HEK293 (cell line): ENCODE results near the gene ZNF43.

Experiments
- BCL11B ChIP-seq: fragments of 450-650 bp; formaldehyde crosslinking; IDR thresholded peaks from 2 replicates; pipeline ENCODE4 v1.5.1; 2016; ENCODE audit warnings: low read depth, missing biosample characterization, missing genetic modification characterization
- KLF9 ChIP-seq: fragments of 450-650 bp; formaldehyde crosslinking; IDR thresholded peaks from 2 replicates; pipeline ENCODE4 v1.5.1; 2016; ENCODE audit warnings: missing biosample characterization, missing genetic modification characterization, low read depth
- MEIS1 ChIP-seq: sonication (generic); formaldehyde crosslinking; IDR thresholded peaks from 2 replicates; pipeline ENCODE4 v1.8.1; 2022; ENCODE audit warnings: missing genetic modification reagents, mild to moderate bottlenecking, borderline replicate concordance
- WT1 ChIP-seq: fragments of 450-650 bp; formaldehyde crosslinking; IDR thresholded peaks from 2 replicates; pipeline ENCODE4 v1.5.1; 2016; ENCODE audit warnings: missing biosample characterization, missing genetic modification characterization
- ZBTB7A ChIP-seq: fragments of 450-650 bp; formaldehyde crosslinking; IDR thresholded peaks from 2 replicates; pipeline ENCODE4 v1.5.1; 2016; ENCODE audit warnings: low read depth, missing biosample characterization, missing genetic modification characterization
- ZBTB8A ChIP-seq: fragments of 450-650 bp; formaldehyde crosslinking; IDR thresholded peaks from 2 replicates; pipeline ENCODE4 v1.5.1; 2016; ENCODE audit warnings: missing biosample characterization, missing genetic modification characterization
- ZNF292 ChIP-seq: fragments of 450-650 bp; formaldehyde crosslinking; IDR thresholded peaks from 2 replicates; pipeline ENCODE4 v1.5.1; 2016; ENCODE audit warnings: low read depth, missing biosample characterization, missing genetic modification characterization, borderline replicate concordance
- ZNF37A ChIP-seq: fragments of 450-650 bp; IDR thresholded peaks from 2 replicates; pipeline ENCODE4 v1.5.1; 2018; ENCODE audit warnings: missing biosample characterization, missing genetic modification characterization
- ZNF670 ChIP-seq: fragments of 450-650 bp; formaldehyde crosslinking; IDR thresholded peaks from 2 replicates; pipeline ENCODE4 v1.5.1; 2016; ENCODE audit warnings: missing biosample characterization, missing genetic modification characterization, low read depth
- ZNF677 ChIP-seq: fragments of 450-650 bp; IDR thresholded peaks from 2 replicates; pipeline ENCODE4 v1.5.0; 2018; ENCODE audit warnings: missing biosample characterization, mild to moderate bottlenecking, missing genetic modification characterization, moderate library complexity
- TF ChIP-seq, protein P1 (sequence below): fragments of 450-650 bp; formaldehyde crosslinking; IDR thresholded peaks from 2 replicates; pipeline ENCODE4 v1.5.1; 2016; ENCODE audit warnings: missing biosample characterization, missing genetic modification characterization
- TF ChIP-seq, protein P2 (sequence below): fragments of 450-650 bp; formaldehyde crosslinking; IDR thresholded peaks from 2 replicates; pipeline ENCODE4 v1.5.1; 2016; ENCODE audit warnings: missing biosample characterization, missing genetic modification characterization
- TF ChIP-seq, protein P3 (sequence below): fragments of 450-650 bp; formaldehyde crosslinking; IDR thresholded peaks from 2 replicates; pipeline ENCODE4 v1.5.1; 2016; ENCODE audit warnings: missing biosample characterization, missing genetic modification characterization
- TF ChIP-seq, protein P4 (sequence below): sonication (generic); formaldehyde crosslinking; IDR thresholded peaks from 2 replicates; pipeline ENCODE4 v1.8.1; 2022; ENCODE audit warnings: mild to moderate bottlenecking, moderate library complexity, missing genetic modification reagents

DNA sequence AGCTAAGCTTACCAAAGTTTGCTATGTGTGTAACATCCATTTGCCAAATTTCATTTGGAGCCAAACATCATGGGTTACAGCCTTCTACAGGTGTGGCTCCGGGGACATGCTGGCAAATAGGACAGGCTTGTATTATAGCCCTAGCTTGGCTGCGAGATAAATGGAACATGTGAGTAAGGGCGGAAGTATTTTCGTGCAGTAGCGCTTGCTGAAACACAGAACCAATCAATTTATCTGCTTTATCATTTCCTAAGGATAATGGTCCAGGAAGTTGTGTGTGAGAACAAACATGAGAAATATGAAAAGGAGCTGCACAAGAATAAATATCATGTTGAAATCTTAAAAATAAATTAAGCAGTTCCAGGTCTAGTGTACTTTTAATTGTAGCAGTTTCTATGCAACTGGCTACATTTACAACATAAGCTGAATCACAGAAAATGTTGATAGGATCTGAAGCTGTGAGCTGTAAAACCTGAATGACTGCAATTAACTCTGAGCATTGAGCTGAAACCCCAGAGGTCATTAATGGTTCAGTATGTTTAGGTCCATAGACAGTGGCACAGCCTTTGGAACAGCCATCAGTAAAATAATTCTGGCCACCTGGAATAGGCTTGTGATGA is 46.4 kb downstream of the ZNF43 start:
- no peak for TF ChIP-seq ZBTB8A
- TF ChIP-seq, protein P1, sequence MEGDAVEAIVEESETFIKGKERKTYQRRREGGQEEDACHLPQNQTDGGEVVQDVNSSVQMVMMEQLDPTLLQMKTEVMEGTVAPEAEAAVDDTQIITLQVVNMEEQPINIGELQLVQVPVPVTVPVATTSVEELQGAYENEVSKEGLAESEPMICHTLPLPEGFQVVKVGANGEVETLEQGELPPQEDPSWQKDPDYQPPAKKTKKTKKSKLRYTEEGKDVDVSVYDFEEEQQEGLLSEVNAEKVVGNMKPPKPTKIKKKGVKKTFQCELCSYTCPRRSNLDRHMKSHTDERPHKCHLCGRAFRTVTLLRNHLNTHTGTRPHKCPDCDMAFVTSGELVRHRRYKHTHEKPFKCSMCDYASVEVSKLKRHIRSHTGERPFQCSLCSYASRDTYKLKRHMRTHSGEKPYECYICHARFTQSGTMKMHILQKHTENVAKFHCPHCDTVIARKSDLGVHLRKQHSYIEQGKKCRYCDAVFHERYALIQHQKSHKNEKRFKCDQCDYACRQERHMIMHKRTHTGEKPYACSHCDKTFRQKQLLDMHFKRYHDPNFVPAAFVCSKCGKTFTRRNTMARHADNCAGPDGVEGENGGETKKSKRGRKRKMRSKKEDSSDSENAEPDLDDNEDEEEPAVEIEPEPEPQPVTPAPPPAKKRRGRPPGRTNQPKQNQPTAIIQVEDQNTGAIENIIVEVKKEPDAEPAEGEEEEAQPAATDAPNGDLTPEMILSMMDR = no peak
- no peak for TF ChIP-seq ZNF37A
- TF ChIP-seq ZNF292 (tag by site-specific recombination) = no peak
- no peak for TF ChIP-seq KLF9 (tag by site-specific recombination)
- TF ChIP-seq ZBTB7A (tag by site-specific recombination) = no peak
- TF ChIP-seq MEIS1 (CRISPR knock-in tag) = no peak
- TF ChIP-seq, protein P2, sequence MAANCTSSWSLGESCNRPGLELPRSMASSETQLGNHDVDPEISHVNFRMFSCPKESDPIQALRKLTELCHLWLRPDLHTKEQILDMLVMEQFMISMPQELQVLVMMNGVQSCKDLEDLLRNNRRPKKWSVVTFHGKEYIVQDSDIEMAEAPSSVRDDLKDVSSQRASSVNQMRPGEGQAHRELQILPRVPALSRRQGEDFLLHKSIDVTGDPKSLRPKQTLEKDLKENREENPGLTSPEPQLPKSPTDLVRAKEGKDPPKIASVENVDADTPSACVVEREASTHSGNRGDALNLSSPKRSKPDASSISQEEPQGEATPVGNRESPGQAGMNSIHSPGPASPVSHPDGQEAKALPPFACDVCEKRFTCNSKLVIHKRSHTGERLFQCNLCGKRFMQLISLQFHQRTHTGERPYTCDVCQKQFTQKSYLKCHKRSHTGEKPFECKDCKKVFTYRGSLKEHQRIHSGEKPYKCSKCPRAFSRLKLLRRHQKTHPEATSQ (tag by site-specific recombination) = no peak
- no peak for TF ChIP-seq WT1 (tag by site-specific recombination)
- TF ChIP-seq, protein P3, sequence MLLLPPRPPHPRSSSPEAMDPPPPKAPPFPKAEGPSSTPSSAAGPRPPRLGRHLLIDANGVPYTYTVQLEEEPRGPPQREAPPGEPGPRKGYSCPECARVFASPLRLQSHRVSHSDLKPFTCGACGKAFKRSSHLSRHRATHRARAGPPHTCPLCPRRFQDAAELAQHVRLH = no peak
- no peak for TF ChIP-seq ZNF670
- no peak for TF ChIP-seq ZNF677 (tag by site-specific recombination)
- TF ChIP-seq, protein P4, sequence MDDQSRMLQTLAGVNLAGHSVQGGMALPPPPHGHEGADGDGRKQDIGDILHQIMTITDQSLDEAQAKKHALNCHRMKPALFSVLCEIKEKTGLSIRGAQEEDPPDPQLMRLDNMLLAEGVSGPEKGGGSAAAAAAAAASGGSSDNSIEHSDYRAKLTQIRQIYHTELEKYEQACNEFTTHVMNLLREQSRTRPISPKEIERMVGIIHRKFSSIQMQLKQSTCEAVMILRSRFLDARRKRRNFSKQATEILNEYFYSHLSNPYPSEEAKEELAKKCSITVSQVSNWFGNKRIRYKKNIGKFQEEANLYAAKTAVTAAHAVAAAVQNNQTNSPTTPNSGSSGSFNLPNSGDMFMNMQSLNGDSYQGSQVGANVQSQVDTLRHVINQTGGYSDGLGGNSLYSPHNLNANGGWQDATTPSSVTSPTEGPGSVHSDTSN = no peak
- TF ChIP-seq BCL11B = no peak
